Stimulated activated CD4-positive, alpha-beta T cell treated with anti-CD3 and anti-CD28 coated beads, TNF-alpha, amount 100 ng/mL, for 24 hours (primary cell): ENCODE data around the gene RAE1.

ENCODE experiments used
- DNase-seq, 3 experiments: peaks; one replicate each; pipeline ENCODE4 v3.0.0-alpha.2; 2020; ENCODE audit warnings: low read depth in 3 of 3

RAE1 gene

DNA sequence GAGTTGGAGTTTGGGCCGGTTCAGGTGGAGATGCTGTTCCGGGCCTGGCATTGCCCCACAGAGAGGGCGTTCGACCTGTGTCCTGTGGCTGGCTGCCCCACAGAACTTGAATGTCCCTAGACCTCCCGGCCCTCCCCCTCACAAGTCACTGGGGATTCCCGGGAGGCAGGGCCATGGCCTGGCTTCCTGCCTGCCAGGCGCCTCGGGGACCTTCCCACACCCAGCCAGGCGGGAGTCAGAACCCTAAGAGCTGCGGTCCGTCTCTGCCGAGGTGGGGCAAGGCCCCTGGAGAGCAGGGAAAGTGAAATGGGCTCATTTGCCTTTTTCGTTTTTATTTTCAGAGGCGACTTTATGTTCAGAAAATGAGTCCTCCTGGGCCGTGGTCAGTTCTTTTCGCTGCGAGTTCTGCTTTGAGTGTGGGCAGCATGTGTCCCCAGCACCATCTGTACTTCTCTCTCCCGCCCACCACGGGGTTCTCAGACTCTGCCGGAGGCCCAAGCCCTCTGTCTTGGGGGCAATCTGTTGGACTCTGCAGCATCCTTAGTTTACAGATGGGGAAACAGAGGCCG lies 48.6 kb downstream of the RAE1 start:
- peak in 1 of 3 experiments; percentile 61 for DNase-seq

DNA sequence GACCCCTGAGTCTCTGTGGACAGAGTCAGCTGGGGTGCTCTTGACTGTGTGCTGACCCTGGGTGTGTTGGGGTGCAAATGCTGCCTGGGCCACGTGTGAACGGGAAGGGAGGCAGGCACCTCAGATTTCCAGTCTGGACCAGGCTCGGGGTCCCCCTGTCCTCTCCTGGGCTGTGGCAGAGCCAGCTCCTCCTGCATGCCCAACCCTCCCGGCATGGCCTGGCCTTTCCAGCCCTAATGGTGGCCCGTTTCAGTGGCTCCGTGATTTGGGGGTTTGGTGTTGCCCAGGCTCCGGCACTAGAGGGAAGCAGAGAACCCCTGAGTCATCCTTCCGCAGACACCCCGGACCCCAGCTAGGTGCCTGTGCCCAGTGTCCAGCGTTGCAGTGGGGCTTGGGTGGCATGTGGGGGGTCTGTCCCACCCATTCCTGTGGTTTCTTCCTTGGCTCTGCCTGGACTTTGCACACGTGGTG lies 49.2 kb downstream of the RAE1 start:
- DNase-seq = no peak

DNA sequence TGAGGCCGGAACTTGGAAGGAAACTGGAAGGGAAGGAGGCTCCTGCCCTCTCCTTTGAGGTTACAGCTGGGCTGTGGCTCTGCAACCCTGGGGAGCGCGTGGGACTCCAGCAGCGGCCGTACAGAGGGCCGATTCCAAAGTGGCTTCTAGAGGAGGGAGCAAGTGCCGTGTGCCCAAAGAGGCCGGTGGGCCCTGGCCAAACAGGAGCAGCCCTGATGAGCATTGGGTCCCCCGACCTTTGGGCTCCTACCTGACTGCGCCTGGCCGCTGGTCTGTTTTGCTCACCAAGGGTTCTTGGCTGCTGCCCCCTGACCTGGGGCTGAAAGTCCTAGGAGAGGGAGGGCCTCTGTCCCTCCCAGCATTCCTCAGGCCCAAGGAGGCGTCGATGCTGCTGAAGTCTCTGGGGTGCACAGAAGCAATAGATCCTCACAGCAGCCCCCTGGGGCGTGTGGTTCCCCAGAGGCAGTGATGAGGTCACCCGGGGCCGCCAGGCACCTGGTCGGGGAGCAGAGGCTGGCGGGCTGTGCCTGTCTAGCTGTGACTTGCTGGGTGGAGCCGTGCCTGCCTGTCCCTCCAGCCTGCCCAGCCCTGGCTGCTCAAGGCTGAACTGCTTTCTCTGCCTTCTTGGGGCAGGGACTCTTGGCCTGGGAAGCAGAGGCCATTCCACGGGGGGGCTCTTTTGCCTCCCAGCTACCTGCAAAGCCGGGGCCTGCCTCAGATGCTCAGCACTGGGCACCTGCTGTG lies 49.9 kb downstream of the RAE1 start:
- no peak for DNase-seq

DNA sequence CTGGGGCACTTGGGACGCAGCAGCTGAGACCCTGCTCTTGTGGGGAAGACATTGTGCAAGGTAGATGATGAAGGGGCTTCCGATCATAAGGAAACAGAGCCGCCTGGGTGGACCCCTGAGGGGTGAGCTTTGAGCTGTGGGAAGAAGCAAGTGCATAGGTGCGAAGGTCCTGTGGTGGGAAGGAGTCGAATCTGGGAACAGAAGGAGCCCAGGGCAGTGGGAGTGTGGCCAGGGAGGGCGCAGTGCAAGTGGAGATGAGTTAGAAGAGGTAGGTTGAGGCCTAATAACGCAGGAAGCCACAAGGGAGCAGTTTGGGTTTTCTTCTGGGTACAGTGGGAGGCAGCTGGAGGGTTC lies 50.5 kb downstream of the RAE1 start:
- no peak for DNase-seq

DNA sequence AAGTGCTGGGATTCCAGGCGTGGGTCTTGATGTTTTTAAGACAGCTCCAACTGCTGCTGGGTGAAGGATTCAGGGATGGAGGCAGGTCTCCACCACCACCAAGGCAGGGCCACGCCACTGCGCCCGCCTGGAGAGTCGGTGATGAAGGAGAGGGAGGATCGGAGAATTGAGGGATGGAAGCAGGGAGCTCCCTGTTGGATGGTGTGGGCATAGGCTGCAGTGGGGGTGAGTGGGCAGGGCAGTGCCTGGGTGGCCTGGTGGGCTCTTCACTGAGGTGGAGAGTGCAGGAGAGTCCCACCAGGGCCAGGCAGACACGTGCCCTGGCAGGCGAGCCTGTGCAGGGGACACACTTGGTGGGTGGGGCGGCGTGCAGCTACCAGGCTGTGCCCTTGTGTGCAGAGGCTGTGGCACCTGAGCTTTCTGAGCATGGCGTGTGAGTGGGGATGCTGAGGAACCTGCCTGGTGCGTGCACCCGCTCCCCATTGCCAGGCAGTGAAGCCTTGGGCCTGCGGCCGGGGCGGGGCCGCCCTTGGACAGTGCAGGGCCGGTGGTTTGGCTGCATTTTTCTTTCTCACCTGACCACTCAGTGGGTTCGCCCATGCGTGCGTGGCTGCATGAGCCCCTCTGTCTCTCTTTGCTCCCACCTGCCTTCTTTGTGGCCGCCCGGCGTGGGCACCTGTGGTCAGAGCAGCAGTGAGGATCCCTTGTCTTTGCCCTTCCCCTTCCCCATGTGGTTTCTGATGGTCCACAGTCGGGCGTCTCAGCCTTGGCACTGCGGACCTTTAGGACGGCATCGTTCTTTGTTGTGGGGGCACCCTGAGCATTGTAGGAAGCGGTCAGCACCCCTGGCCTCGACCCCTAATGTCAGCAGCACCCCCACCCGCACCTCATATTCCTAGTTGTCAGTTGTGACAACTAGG lies 51.4 kb downstream of the RAE1 start:
- DNase-seq = no peak

DNA sequence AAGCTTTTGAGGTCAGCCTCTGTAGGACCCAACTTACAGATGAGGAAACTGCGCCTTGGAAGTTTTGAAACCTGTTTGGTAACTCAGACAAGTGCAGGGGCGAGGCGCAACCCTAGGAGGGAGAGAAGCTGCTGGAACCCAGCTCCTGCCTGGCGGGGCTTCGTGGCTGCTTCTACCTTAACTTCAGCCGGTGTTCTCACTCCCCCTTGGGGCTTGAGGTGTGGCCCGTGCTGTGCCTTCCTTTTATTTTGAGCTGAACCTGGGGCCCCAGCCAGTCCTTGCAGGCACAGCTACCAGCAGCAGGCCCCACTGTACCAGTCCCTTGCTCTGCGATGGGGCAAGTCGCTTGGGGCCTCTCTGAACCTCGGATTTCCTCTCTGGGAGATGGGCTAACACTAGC lies 52.2 kb downstream of the RAE1 start:
- DNase-seq = no peak

DNA sequence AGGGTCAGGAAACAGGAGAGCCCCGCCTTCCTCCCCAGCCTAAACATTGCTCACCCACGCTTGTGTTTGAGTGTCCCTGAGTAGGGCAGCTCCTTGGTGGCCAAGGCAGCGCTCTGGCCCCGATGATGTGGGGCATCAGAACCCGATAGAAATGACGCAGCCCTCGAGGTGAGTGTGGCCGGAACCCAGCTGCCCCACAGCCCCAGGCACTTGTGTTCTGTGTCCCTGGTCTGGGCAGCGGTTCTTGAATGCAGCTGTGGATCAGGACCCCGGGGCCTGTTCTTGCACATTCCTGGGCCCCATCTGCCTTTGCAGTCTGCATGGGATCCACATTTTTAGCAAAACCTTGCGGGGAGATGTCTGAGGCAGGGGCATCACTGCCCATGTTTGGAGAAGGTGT lies 53.0 kb downstream of the RAE1 start:
- no peak for DNase-seq

DNA sequence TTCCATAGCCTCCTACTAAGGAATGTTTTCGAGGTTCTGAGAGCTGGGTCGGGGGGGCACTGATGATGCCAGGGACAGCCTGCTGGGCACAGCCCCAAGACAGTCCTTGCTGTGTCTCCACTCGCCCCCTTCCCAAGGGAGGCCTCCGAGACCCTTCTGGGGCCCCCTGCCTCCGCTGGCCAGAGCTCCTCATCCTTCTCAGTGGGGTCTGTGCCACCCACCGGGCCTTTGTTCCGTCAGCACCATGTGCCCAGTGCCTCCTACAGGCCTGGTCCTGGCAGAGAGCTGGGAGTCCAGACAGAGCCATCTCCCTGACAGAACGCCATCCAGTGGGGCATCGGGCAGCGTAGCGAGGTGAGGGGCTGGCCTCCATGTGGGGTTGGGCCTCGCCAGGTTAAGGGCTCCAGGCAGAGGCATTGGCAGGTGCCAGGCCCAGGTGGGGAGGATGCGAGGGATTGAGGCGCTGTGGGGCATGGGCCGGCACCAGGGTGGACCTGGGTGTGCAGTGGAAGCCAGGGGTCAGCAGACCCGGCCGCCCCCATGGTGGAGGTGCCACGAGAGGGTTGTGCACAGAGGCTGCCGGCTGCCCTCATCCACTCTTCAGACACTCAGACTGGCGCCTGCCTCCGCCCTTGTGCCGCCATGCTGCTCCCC lies 53.5 kb downstream of the RAE1 start:
- DNase-seq = no peak

DNA sequence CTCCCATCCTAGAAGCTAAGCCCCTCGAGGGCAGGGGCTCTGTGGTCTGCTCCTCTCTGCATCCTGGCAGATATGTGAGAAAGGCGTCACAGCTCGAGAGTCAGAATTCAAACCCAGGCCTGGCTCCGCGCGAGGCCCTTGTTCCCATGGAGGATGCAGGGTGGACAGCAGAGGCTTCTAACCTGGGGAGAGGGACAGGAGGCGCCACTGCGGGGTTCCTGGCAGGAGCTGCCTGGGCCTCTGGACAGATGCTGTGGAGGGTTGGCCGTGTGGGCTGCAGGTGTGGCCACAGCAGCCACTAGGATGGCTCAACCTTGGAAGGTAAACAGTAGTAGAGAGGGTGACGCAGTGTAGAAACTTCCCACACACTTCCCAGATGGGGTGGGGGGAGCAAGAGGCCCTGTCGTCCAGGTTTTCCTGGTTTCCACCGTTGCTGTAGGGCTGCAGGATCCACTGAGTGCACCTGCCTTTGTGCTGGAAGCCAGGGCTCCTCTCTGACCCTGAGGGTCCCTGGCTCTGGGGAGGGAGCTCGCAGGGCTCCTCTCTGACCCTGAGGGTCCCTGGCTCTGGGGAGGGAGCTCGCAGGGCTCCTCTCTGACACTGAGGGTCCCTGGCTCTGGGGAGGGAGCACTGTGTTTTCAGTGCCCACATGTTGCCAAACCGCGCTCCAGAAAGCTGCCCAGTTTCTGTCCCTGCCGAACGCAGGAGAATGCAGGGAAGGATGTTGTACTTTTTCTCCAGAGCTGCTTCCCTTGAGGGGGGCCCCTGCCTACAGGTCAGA lies 54.4 kb downstream of the RAE1 start:
- no peak for DNase-seq

DNA sequence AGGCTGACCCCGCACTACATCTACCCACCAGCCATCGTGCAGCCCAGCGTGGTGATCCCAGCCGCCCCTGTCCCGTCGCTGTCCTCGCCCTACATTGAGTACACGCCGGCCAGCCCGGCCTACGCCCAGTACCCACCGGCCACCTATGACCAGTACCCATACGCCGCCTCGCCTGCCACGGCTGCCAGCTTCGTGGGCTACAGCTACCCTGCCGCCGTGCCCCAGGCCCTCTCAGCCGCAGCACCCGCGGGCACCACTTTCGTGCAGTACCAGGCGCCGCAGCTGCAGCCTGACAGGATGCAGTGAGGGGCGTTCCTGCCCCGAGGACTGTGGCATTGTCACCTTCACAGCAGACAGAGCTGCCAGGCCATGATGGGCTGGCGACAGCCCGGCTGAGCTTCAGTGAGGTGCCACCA lies 56.5 kb downstream of the RAE1 start:
- no peak for DNase-seq

DNA sequence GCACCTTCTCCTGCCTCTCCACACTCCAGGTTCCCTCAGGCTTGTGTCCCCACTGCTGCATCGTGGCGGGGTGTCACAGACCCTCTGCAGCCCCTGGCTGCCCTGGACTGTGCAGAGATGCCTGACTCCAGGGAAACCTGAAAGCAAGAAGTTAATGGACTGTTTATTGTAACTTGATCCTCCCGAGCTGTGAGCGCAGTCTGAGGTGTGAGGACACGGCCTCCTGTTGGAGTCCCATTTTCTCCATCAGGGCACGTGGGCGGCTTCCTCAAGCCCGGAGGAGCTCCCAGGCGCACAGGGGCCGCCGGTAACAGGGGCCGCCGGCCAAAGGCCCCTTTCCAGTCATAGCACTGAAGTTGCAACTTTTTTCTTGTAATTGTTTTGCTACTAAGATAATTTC lies 57.1 kb downstream of the RAE1 start:
- no peak for DNase-seq

DNA sequence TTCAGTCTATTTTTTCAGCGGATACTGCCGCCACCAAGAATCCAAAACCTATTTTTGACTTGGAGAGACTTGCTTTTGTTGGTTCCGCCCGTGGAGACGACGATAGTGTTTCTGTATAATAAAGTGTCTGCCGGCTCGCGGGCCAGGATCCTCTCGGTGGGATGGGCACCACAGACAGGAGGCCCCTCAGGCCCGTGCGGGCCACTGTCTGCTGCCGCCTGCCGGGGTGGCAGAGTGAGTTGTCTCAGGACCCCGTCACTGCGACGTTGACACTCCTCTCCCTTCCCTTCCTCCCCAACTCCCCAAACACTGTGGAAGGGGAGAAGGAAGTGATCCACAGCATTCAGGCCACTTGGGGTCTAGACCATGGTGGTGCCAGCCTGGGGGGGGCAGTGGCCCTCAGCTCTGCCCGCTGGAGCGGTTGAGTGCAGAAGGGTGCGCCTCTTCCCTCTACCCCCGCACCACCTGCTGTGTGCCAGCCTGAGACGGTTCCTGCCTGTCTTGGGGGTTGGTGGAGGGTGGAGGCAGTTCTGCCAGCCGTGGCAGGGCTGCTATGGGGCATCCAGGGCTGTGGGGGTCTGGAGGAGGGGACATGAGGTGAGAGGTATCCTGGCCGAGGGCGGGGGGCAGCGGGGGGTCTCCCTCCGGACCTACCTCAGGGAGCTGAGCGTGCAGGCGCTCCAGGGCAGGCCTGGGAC lies 57.6 kb downstream of the RAE1 start:
- DNase-seq = no peak

DNA sequence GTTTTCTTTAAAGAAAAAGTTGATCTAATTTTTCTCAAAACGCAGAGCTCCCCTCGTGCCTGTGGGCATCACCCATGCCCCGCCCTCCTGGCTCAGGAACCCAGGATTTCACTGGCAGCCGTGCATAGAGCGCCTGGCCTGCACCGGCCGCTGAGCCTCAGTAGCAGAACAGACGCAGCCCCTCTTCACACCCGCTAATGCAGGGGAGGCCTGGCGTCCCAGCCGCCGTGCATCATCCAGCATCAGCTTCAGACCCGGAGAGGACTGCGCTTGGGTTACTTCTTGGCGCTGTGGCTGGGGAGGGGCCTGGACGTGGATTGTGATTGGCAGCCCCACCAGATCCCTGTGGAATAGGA lies 58.2 kb downstream of the RAE1 start:
- no peak for DNase-seq

DNA sequence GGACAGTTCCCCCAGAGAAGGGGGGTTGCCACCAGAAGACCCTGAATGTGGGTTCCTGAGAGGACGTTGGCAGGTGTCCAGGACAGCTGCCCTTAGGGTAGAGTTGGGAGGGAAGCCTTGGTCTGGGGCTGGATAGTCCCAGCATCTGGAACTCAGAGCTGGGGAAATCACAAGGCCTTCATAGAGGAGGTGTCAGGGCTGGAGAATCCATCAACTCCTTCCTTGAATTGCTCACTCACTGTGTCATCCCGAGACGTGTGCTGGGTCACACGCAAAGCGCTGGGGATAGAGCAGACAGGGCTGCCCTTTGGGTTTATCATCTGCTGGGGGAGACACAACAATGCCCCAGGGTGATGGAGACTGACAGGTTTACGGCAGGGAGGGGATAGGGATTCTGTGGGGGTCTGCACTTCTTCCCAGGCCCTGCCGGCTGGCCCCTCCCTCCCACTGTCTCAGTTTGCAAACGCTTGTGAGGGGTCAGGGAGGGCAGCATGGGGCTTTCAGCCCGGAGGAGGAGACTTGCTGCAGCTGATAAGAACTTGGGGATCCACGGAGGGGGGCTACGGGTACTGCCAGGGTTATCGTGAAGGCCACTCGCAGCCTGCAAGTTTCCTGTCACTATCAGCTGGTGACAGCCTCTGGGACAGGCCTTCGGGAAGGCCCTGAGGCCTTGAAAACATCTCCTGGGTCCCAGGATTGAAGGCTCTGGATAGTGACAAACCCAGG lies 58.8 kb downstream of the RAE1 start:
- no peak for DNase-seq

DNA sequence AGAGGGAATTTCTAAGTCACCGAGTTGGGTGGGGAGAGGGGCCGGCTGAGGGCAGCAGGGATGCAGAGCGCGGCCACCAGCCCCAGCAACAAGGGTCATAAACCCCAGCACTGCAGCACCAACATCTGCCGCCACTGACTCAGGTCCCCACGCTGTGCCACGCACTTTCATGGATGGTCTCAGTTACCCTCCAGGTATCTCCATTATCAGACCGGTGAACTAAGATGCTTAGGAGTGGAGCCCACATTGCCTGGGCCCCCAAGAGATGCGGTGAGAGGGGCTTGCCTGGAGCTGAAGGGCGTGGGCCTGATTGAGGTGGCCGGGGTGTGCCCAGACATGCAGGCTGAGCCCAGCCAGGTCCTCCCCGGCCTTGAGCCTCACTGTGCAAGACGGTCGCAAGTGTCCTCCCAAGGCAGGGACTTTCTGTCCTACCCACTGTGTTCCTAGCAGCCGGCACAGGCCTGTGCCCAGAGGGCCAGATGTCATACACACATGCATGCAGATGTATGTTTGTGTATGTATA lies 59.4 kb downstream of the RAE1 start:
- no peak for DNase-seq

DNA sequence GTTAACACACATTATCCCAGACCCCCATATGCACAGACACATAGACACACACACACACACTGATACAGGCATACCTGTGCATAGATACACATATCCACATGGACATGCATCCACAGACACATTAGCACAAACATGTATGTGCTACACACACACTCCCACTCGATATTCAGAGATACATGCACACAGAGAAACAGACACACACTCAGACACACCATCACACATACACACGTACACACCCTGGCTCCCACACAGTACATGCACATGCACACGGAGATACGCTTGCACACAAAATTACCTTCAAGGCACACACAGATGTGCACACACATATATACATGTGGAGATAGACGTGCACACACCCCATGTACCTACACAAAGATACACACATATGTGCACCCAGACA lies 59.9 kb downstream of the RAE1 start:
- DNase-seq = no peak

DNA sequence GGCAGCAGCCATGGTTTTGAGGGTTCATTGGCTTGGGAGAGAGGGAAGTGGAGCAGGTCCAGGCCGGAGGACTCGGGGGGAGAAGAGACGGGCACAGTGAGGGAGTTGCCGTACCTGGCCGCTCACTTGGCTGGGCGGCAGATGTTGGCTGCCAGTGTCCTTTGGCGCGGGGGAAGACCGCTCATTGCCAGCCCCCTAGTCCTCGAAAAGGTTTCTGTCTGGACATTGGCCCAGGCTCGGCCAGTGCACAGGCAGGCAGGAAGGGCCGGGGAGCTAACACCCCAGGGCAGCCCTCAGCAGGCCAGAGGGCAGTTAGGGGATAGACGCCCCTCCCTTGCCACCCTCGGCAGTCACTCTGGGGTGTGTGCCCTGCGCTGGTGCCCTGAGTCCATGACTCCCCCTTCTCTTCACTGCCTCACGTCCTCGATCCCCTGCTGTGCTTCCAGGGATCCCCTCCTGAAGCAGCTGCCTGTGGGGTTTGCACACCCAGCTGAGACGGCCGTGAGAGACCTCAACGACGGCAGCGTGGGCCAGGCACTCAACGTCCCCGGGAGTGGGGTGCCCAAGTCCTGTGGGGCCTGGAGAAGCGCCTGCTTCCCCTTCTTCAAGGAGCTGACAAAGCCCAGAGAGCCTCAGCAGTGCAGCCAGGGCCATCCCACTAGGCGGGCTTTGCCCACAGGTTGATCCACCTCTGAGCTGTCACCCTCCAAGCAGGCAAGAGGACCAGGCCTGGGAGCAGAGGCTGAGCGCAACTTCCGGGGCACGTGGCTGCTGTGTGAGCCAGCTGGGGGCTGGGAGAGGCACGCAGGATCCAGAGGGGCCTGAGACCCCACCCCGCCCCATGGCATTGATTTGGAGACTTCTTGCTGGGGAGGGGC lies 60.6 kb downstream of the RAE1 start:
- no peak for DNase-seq

DNA sequence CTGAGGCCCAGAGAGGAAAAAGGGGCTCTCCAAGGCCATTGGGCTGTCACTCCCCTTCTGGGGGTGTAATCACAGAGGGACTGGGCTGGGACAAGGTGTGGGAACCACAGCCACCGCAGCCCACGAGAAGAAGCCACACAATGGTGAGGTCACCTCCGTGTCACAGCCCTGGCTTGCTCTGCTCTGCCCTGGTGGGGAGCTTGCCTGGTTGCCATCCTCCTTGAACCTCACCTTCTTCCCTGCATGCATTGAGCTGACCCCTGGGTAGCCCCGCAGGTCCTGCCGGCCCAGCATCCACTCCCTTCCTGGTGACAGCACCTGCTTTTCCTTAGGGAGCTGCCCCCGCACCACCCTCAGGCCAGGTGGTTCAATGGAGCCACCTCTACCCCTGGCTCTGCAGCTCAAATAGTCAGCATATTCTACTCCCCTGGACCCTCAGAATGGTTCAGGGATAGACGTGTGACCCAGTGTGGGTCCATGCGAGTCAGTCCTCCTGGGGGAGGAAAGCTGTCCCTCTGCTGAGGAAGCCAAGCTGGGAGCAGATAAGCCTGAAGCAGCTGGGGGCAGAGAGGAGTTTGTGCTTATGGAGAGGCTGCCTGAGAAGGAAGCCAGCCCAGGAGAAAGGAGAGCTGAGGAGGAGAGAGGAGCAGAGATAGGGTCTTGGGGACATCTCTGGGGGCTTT lies 61.4 kb downstream of the RAE1 start:
- DNase-seq = no peak
